CMK (cell line): ENCODE results near the gene NR2F2.

Source experiments
- DNase-seq: peaks from one replicate; pipeline ENCODE4 v3.0.0-alpha.2; 2010; ENCODE audit warnings: low read depth

Gene NR2F2

GRCh38 chr15:96320107-96320506 lies 10.4 kb upstream of the NR2F2 start:
- DNase-seq, result no peak

- no peak for DNase-seq
Observed at GRCh38 chr15:96320703-96321638, 9.5 kb upstream of the NR2F2 start.

GRCh38 chr15:96321639-96322535 lies 8.6 kb upstream of the NR2F2 start:
- no peak for DNase-seq

GRCh38 chr15:96322536-96323318 lies 7.8 kb upstream of the NR2F2 start:
- DNase-seq, result no peak

GRCh38 chr15:96323319-96324145 lies 7.0 kb upstream of the NR2F2 start:
- no peak for DNase-seq

GRCh38 chr15:96324192-96324895 lies 6.2 kb upstream of the NR2F2 start:
- DNase-seq, result no peak

- DNase-seq, result no peak
Observed at GRCh38 chr15:96324940-96325540, 5.5 kb upstream of the NR2F2 start.

GRCh38 chr15:96325541-96326327 lies 4.8 kb upstream of the NR2F2 start:
- no peak for DNase-seq

GRCh38 chr15:96326328-96327154 lies 4.0 kb upstream of the NR2F2 start:
- DNase-seq, result no peak

GRCh38 chr15:96327155-96327741 lies 3.3 kb upstream of the NR2F2 start:
- no peak for DNase-seq

GRCh38 chr15:96328181-96328876 lies 2.2 kb upstream of the NR2F2 start:
- DNase-seq, result no peak

- DNase-seq, result no peak
Observed at GRCh38 chr15:96328877-96329195, 1.7 kb upstream of the NR2F2 start.

GRCh38 chr15:96329403-96329981 lies 1.0 kb upstream of the NR2F2 start:
- no peak for DNase-seq

- DNase-seq, result no peak
Observed at GRCh38 chr15:96330064-96330449, 443 bp upstream of the NR2F2 start.

GRCh38 chr15:96331144-96331944 lies 844 bp downstream of the NR2F2 start:
- DNase-seq, result no peak

GRCh38 chr15:96331945-96332636 lies 1.6 kb downstream of the NR2F2 start:
- DNase-seq, result no peak
